Measurements from ENCODE around the gene HNRNPC.

DNA sequence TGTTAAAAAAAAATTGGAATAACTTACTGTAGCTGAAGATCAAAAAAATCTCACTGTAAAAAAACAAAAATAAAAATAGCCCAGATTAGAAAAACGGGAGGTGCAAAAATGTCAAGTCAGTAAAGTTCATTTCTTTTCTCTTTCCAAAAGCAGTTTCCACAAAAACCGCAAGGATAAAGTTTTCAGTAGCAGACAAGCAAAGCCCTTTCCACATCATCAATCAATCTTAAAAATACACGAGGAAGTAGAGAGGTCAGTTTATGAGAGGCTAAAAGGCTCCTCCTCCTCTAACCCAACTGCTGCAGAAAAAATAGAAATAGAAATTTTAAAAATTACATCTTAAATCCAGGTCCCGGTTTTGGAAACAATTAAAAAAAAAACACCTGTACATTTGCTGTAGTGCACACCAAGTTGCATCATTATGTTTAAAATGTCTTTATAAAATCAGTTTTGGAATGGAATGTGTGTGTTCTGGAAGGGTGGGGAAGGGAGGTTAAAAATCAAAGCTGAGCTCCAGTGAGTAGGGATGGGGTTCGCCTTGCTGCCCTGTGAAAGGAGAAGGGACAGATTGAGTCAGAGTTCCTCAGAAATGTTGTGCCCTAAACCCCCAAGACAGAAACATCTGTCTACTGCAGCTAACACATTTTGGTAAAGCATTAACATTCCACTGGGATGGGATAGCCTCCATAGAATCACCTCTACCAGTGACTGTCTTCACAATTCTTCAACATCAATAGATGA is 5.8 kb downstream of the HNRNPC start:
- no peak for TF ChIP-seq CTCF (IDR thresholded peaks at IDR 0.05; ENCODE audit: insufficient read depth, low read length, poor library complexity, severe bottlenecking)
- TF ChIP-seq EZH2phosphoT487 (conservative IDR thresholded peaks at IDR 0.05; ENCODE audit: low read length): no peak

All from SU-DHL-6 (cell line).